ENCODE measurements around the gene TTC36.
"Not testable (repeated sequence)": the region's sequence is repeated elsewhere in the genome, so short reads cannot be mapped to it uniquely, and the experiment has no call there.

The TTC36 gene

GRCh38 chr11:118527109-118527508 lies at the start of gene TTC36:
Gene TTC36 (plus strand): TSS chr11:118527474. CDS start chr11:118527495, 21 bp downstream.
- no peak for DNase-seq

- DNase-seq, result not testable (repeated sequence)
These were observed 46.0 kb upstream of the TTC36 start for GRCh38 chr11:118481238-118481637.

GRCh38 chr11:118484405-118484804 lies 42.9 kb upstream of the TTC36 start:
- DNase-seq, result no peak

- no peak for DNase-seq
These were observed 42.0 kb upstream of the TTC36 start for GRCh38 chr11:118485273-118485672.

- peak; percentile 9 for DNase-seq
These were observed 38.7 kb upstream of the TTC36 start for GRCh38 chr11:118488480-118489109.

GRCh38 chr11:118491041-118491440 lies 36.2 kb upstream of the TTC36 start:
- no peak for DNase-seq

- peak; percentile 16 for DNase-seq
These were observed 29.4 kb upstream of the TTC36 start for GRCh38 chr11:118497831-118498230.

GRCh38 chr11:118503216-118503615 lies 24.1 kb upstream of the TTC36 start:
- DNase-seq, result no peak

GRCh38 chr11:118511601-118512000 lies 15.7 kb upstream of the TTC36 start:
- no peak for DNase-seq

- no peak for DNase-seq
These were observed 13.2 kb upstream of the TTC36 start for GRCh38 chr11:118514103-118514502.

GRCh38 chr11:118519549-118519948 lies 7.7 kb upstream of the TTC36 start:
- no peak for DNase-seq

- no peak for DNase-seq
These were observed 5.4 kb upstream of the TTC36 start for GRCh38 chr11:118521892-118522311.

GRCh38 chr11:118522571-118523072 lies 4.7 kb upstream of the TTC36 start:
- no peak for DNase-seq

GRCh38 chr11:118524356-118524755 lies 2.9 kb upstream of the TTC36 start:
- no peak for DNase-seq

- no peak for DNase-seq
These were observed 2.4 kb upstream of the TTC36 start for GRCh38 chr11:118524757-118525470.

- no peak for DNase-seq
These were observed 586 bp upstream of the TTC36 start for GRCh38 chr11:118526688-118527087.

GRCh38 chr11:118528511-118528910 lies 1.2 kb downstream of the TTC36 start:
- no peak for DNase-seq

GRCh38 chr11:118529584-118530175 lies 2.4 kb downstream of the TTC36 start:
- DNase-seq, result no peak

GRCh38 chr11:118530180-118530682 lies 3.0 kb downstream of the TTC36 start:
- DNase-seq, result no peak

GRCh38 chr11:118530683-118531596 lies 3.7 kb downstream of the TTC36 start, which contains the start of gene TMEM25:
Gene TMEM25 (plus strand): TSS chr11:118531192. CDS start chr11:118531802, 610 bp downstream.
- DNase-seq, result no peak

GRCh38 chr11:118531597-118532084 lies 4.4 kb downstream of the TTC36 start:
- no peak for DNase-seq

GRCh38 chr11:118532091-118532490 lies 4.8 kb downstream of the TTC36 start:
- no peak for DNase-seq

Measured in amniotic stem cell (primary cell).